Endodermal cell (in vitro differentiated cells): Measurements from ENCODE around the gene SRGAP1. TPM values are rescaled to one million over a fixed set of nuclear protein-coding genes. Genes with fewer than 3 reads are reported as not detected.

Experiments
- DNase-seq: peaks from one replicate; pipeline ENCODE4 v3.0.0-alpha.2; 2017
- H3K27ac ChIP-seq: 2 replicates; pipeline ENCODE4 v1.5.1; 2013; ENCODE audit warnings: mild to moderate bottlenecking, low read depth, low read length, moderate library complexity
- H3K27me3 ChIP-seq: 2 replicates; pipeline ENCODE4 v1.6.1; 2013; ENCODE audit warnings: mild to moderate bottlenecking, low read length, moderate library complexity; ENCODE audit not compliant: insufficient read depth, control insufficient read depth, poor library complexity, severe bottlenecking
- H3K36me3 ChIP-seq: 2 replicates; pipeline ENCODE4 v1.7.0; 2013; ENCODE audit warnings: mild to moderate bottlenecking, low read length, moderate library complexity; ENCODE audit not compliant: control insufficient read depth, insufficient read depth
- H3K4me1 ChIP-seq: one replicate; pipeline ENCODE4 v1.7.0; 2013; ENCODE audit warnings: low read length; ENCODE audit not compliant: control insufficient read depth, insufficient read depth
- H3K4me3 ChIP-seq: 2 replicates; pipeline ENCODE4 v1.5.1; 2013; ENCODE audit warnings: mild to moderate bottlenecking, low read length, moderate library complexity
- H3K9ac ChIP-seq: 2 replicates; pipeline ENCODE4 v1.6.1; 2013; ENCODE audit warnings: mild to moderate bottlenecking, low read length, moderate library complexity; ENCODE audit not compliant: poor library complexity, severe bottlenecking; ENCODE audit errors: extremely low read depth
- H3K9me3 ChIP-seq: 2 replicates; pipeline ENCODE4 v1.6.1; 2013; ENCODE audit warnings: mild to moderate bottlenecking, low read length, moderate library complexity; ENCODE audit not compliant: control insufficient read depth
- H3K27ac Mint-ChIP-seq: 2 replicates; pipeline ENCODE4 v1.8.0; 2020; ENCODE audit warnings: mixed read lengths
- H3K27me3 Mint-ChIP-seq: 2 replicates; pipeline ENCODE4 v1.8.0; 2021; ENCODE audit warnings: mild to moderate bottlenecking, mixed read lengths; ENCODE audit not compliant: insufficient read depth
- H3K36me3 Mint-ChIP-seq: 2 replicates; pipeline ENCODE4 v1.8.0; 2020; ENCODE audit warnings: low read depth, mixed read lengths
- H3K4me1 Mint-ChIP-seq: 2 replicates; pipeline ENCODE4 v1.8.0; 2020; ENCODE audit warnings: mixed read lengths
- H3K4me3 Mint-ChIP-seq: 2 replicates; pipeline ENCODE4 v1.8.0; 2020; ENCODE audit warnings: mild to moderate bottlenecking, moderate library complexity, mixed read lengths
- H3K9me3 Mint-ChIP-seq: 2 replicates; pipeline ENCODE4 v1.8.0; 2020; ENCODE audit warnings: mild to moderate bottlenecking, mixed read lengths
- WGBS, 2 experiments: methylation state at CpG; one replicate each; pipeline versions ENCODE4 v1.1.5 to v1.1.7; 2013; ENCODE audit warnings: missing lambda C conversion rate in 2 of 2, mixed read lengths in 1 of 2; ENCODE audit not compliant: insufficient coverage in 1 of 2, insufficient read length in 1 of 2; 5-methylcytosine and 5-hydroxymethylcytosine counted together
- total RNA-seq, 2 donors: library from RNA; stranded (reverse); fragmentation: NEBNext Ultra II Directional in 1 of 2; extraction: Animal tissue kit (Norgen Biotek cat#: 25700) in 1 of 2; gene quantifications; 2 replicates in 1 of 2; 3 replicates in 1 of 2; pipeline ENCODE4 v1.2.1, GENCODE V29; 2021
- TF ChIP-seq, protein P1 (sequence below): fragments of 200-600 bp; sonication (generic); conservative IDR thresholded peaks from 2 replicates; pipeline ENCODE4 v1.5.0; 2021; ENCODE audit warnings: antibody characterized with exemption, mild to moderate bottlenecking

Gene SRGAP1
- total RNA-seq, 2 donors from 2014 or later: 10.6 to 13.4 TPM

DNA sequence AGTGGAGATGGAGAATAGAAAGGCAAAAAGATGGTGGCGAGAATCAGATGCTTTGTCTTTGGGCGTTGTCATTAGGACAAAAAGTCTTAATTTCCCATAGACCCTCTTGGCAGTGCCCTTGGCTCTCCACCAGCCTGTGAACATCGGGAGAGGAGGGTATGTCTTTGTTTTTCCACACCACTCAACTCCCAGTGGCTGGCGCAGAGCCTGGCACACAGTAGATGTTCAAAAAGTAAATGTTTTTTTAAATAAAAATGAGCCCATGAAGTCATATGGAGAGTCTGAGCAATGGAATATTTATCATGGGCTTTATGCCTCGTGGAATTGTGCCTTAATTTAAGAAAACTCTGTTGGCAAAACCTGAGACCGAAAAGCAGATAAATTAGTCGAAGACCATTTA is 90.4 kb downstream of the SRGAP1 start:
- whole genome bisulfite sequencing, 2 experiments: 89 to 90% methylated on average over 3 to 5 of the region's 7 CpGs
- no peaks in the 10 kb centered on the region for H3K9me3 Mint-ChIP-seq

GRCh38 chr12:63935361-63935760 is 90.9 kb downstream of the SRGAP1 start:
- Mint-ChIP-seq H3K9me3 (no peaks in the 10 kb centered on the region), H3K4me1 (peaks cover 13% of the 10 kb centered on the region), H3K27me3 (no peaks in the 10 kb centered on the region), H3K4me3 (no peak overlapping the region), H3K27ac (no peak overlapping the region), H3K36me3 (no peaks in the 10 kb centered on the region)
- H3K9ac ChIP-seq: no peak overlapping the region
- no peak overlapping the region for H3K4me3 ChIP-seq
- H3K27ac ChIP-seq: no peak overlapping the region
- TF ChIP-seq, protein P1, sequence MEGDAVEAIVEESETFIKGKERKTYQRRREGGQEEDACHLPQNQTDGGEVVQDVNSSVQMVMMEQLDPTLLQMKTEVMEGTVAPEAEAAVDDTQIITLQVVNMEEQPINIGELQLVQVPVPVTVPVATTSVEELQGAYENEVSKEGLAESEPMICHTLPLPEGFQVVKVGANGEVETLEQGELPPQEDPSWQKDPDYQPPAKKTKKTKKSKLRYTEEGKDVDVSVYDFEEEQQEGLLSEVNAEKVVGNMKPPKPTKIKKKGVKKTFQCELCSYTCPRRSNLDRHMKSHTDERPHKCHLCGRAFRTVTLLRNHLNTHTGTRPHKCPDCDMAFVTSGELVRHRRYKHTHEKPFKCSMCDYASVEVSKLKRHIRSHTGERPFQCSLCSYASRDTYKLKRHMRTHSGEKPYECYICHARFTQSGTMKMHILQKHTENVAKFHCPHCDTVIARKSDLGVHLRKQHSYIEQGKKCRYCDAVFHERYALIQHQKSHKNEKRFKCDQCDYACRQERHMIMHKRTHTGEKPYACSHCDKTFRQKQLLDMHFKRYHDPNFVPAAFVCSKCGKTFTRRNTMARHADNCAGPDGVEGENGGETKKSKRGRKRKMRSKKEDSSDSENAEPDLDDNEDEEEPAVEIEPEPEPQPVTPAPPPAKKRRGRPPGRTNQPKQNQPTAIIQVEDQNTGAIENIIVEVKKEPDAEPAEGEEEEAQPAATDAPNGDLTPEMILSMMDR: no peak
- H3K27me3 ChIP-seq: no peaks in the 10 kb centered on the region
- no peak for DNase-seq
- H3K4me1 ChIP-seq: no peaks in the 10 kb centered on the region
- H3K9me3 ChIP-seq: no peaks in the 10 kb centered on the region
- H3K36me3 ChIP-seq: no peaks in the 10 kb centered on the region

More for the DNA sequence above, 90.4 kb downstream of the SRGAP1 start:
- Histone ChIP-seq H3K27ac (no peak overlapping the region), H3K9me3 (no peaks in the 10 kb centered on the region), H3K9ac (no peak overlapping the region), H3K4me3 (no peak overlapping the region), H3K27me3 (no peaks in the 10 kb centered on the region), H3K36me3 (no peaks in the 10 kb centered on the region), H3K4me1 (no peaks in the 10 kb centered on the region)
- no peak for DNase-seq
- Mint-ChIP-seq H3K36me3 (no peaks in the 10 kb centered on the region), H3K4me1 (peaks cover 9% of the 10 kb centered on the region), H3K27me3 (no peaks in the 10 kb centered on the region), H3K4me3 (no peak overlapping the region), H3K27ac (no peak overlapping the region)
- TF ChIP-seq, protein P1: no peak

GRCh38 chr12:63937378-63938316 is 93.1 kb downstream of the SRGAP1 start:
- TF ChIP-seq, protein P1: no peak
- no peaks in the 10 kb centered on the region for H3K27me3 Mint-ChIP-seq
- peaks cover 12% of the 10 kb centered on the region for H3K4me1 Mint-ChIP-seq
- 92 to 95% methylated on average over 11 to 12 of the region's 12 CpGs for WGBS, 2 experiments
- Histone ChIP-seq H3K36me3 (no peaks in the 10 kb centered on the region), H3K4me3 (no peak overlapping the region), H3K4me1 (peaks cover 3% of the 10 kb centered on the region), H3K27ac (peak overlapping the region; percentile 71), H3K9ac (no peak overlapping the region), H3K9me3 (no peaks in the 10 kb centered on the region), H3K27me3 (no peaks in the 10 kb centered on the region)
- DNase-seq: no peak
- no peak overlapping the region for H3K4me3 Mint-ChIP-seq
- no peak overlapping the region for H3K27ac Mint-ChIP-seq
- H3K9me3 Mint-ChIP-seq: no peaks in the 10 kb centered on the region
- H3K36me3 Mint-ChIP-seq: no peaks in the 10 kb centered on the region
